Activated T-helper 17 cell treated with anti-CD3 and anti-CD28 coated beads, Interleukin-2, amount 50 U/mL, for 72 hours (primary cell): ENCODE measurements around the gene SEC61B. TPM values are rescaled to one million over a fixed set of nuclear protein-coding genes. Genes with fewer than 3 reads are reported as not detected.

ENCODE experiments used
- ATAC-seq: fragments of 150-1000 bp; cut with Tn5 transposase; replicated peaks from 2 replicates; pipeline ENCODE4 v1.10.0; 2021; ENCODE audit warnings: mild to moderate bottlenecking, moderate library complexity
- H3K27ac Mint-ChIP-seq: one replicate; pipeline ENCODE4 v1.8.0; 2022; ENCODE audit warnings: mixed read lengths
- H3K27me3 Mint-ChIP-seq: one replicate; pipeline ENCODE4 v1.8.0; 2022; ENCODE audit warnings: mixed read lengths
- H3K36me3 Mint-ChIP-seq: one replicate; pipeline ENCODE4 v1.8.0; 2022; ENCODE audit warnings: low read depth, mild to moderate bottlenecking, mixed read lengths
- H3K4me1 Mint-ChIP-seq: one replicate; pipeline ENCODE4 v1.8.0; 2022; ENCODE audit warnings: mixed read lengths
- H3K4me3 Mint-ChIP-seq: one replicate; pipeline ENCODE4 v1.8.0; 2022; ENCODE audit warnings: mild to moderate bottlenecking, mixed read lengths
- H3K9me3 Mint-ChIP-seq: one replicate; pipeline ENCODE4 v1.8.0; 2022; ENCODE audit warnings: mixed read lengths
- total RNA-seq, 2 donors: library from RNA; stranded (reverse); gene quantifications; one replicate each; pipeline ENCODE4 v1.2.3, GENCODE V29; 2022

SEC61B gene
- total RNA-seq, 2 donors from 2014 or later: 80.0 to 128 TPM

- no peak for ATAC-seq
- no peaks in the 10 kb centered on the region for H3K36me3 Mint-ChIP-seq
- no peak overlapping the region for H3K27ac Mint-ChIP-seq
- no peak overlapping the region for H3K4me3 Mint-ChIP-seq
- H3K4me1 Mint-ChIP-seq: peaks cover 16% of the 10 kb centered on the region
- no peaks in the 10 kb centered on the region for H3K27me3 Mint-ChIP-seq
- H3K9me3 Mint-ChIP-seq: no peaks in the 10 kb centered on the region
These were observed 40.9 kb downstream of the SEC61B start for GRCh38 chr9:99262949-99263418.

GRCh38 chr9:99264070-99264680, 42.1 kb downstream of the SEC61B start:
- Mint-ChIP-seq H3K4me3 (no peak overlapping the region), H3K9me3 (no peaks in the 10 kb centered on the region), H3K27me3 (no peaks in the 10 kb centered on the region), H3K36me3 (no peaks in the 10 kb centered on the region), H3K4me1 (peaks cover 16% of the 10 kb centered on the region), H3K27ac (no peak overlapping the region)
- ATAC-seq: peak; percentile 43

- H3K4me3 Mint-ChIP-seq: no peak overlapping the region
- no peaks in the 10 kb centered on the region for H3K27me3 Mint-ChIP-seq
- no peak overlapping the region for H3K27ac Mint-ChIP-seq
- H3K4me1 Mint-ChIP-seq: peaks cover 10% of the 10 kb centered on the region
- H3K36me3 Mint-ChIP-seq: no peaks in the 10 kb centered on the region
- no peaks in the 10 kb centered on the region for H3K9me3 Mint-ChIP-seq
- no peak for ATAC-seq
These were observed 43.6 kb downstream of the SEC61B start for GRCh38 chr9:99265691-99266090.

GRCh38 chr9:99266255-99267023, 44.4 kb downstream of the SEC61B start:
- no peaks in the 10 kb centered on the region for H3K27me3 Mint-ChIP-seq
- peaks cover 10% of the 10 kb centered on the region for H3K4me1 Mint-ChIP-seq
- peak overlapping the region; percentile 44 for H3K27ac Mint-ChIP-seq
- no peaks in the 10 kb centered on the region for H3K9me3 Mint-ChIP-seq
- H3K4me3 Mint-ChIP-seq: peak overlapping the region; percentile 61
- no peaks in the 10 kb centered on the region for H3K36me3 Mint-ChIP-seq
- peak; percentile 83 for ATAC-seq

GRCh38 chr9:99269416-99269815, 47.3 kb downstream of the SEC61B start:
- Mint-ChIP-seq H3K4me3 (no peak overlapping the region), H3K27ac (no peak overlapping the region), H3K27me3 (peaks cover 9% of the 10 kb centered on the region), H3K36me3 (no peaks in the 10 kb centered on the region), H3K4me1 (peaks cover 10% of the 10 kb centered on the region), H3K9me3 (no peaks in the 10 kb centered on the region)
- ATAC-seq: no peak

- Mint-ChIP-seq H3K27me3 (peaks cover 9% of the 10 kb centered on the region), H3K4me1 (peaks cover 10% of the 10 kb centered on the region), H3K9me3 (no peaks in the 10 kb centered on the region), H3K36me3 (no peaks in the 10 kb centered on the region), H3K4me3 (no peak overlapping the region), H3K27ac (no peak overlapping the region)
- no peak for ATAC-seq
These were observed 48.4 kb downstream of the SEC61B start for GRCh38 chr9:99270491-99270890.

- H3K27me3 Mint-ChIP-seq: peaks cover 9% of the 10 kb centered on the region
- H3K27ac Mint-ChIP-seq: no peak overlapping the region
- H3K4me1 Mint-ChIP-seq: no peaks in the 10 kb centered on the region
- H3K36me3 Mint-ChIP-seq: no peaks in the 10 kb centered on the region
- H3K9me3 Mint-ChIP-seq: no peaks in the 10 kb centered on the region
- ATAC-seq: no peak
- no peak overlapping the region for H3K4me3 Mint-ChIP-seq
These were observed 50.8 kb downstream of the SEC61B start for GRCh38 chr9:99272836-99273235.

- Mint-ChIP-seq H3K4me3 (no peak overlapping the region), H3K4me1 (no peaks in the 10 kb centered on the region), H3K36me3 (no peaks in the 10 kb centered on the region), H3K27ac (no peak overlapping the region), H3K9me3 (no peaks in the 10 kb centered on the region), H3K27me3 (peaks cover 9% of the 10 kb centered on the region)
- ATAC-seq: no peak
These were observed 51.9 kb downstream of the SEC61B start for GRCh38 chr9:99274016-99274415.

GRCh38 chr9:99274495-99274894, 52.4 kb downstream of the SEC61B start:
- no peaks in the 10 kb centered on the region for H3K4me1 Mint-ChIP-seq

More at GRCh38 chr9:99274495-99274894, 52.4 kb downstream of the SEC61B start:
- no peak for ATAC-seq
- no peaks in the 10 kb centered on the region for H3K9me3 Mint-ChIP-seq
- H3K4me3 Mint-ChIP-seq: no peak overlapping the region
- H3K27ac Mint-ChIP-seq: no peak overlapping the region
- no peaks in the 10 kb centered on the region for H3K36me3 Mint-ChIP-seq
- peaks cover 9% of the 10 kb centered on the region for H3K27me3 Mint-ChIP-seq

Other genes starting within 250 kb of the SEC61B start
- gene TGFBR1, start 117.2 kb upstream of the SEC61B start, total RNA-seq: 10 to 100 TPM; 56.0 to 56.3 TPM
- 10 to 100 TPM; 26.5 to 28.3 TPM for gene ALG2, start 340 bp upstream of the SEC61B start, total RNA-seq